KMS-11 (cell line): ENCODE results near the gene KRTAP19-1.

Experiments used
- H2AFZ ChIP-seq: fragments of 200-600 bp; sonication (generic); 2 replicates; pipeline ENCODE4 v1.6.1; 2016; ENCODE audit warnings: antibody characterized with exemption, mixed run types, low read depth
- H3K27ac ChIP-seq: fragments of 200-600 bp; sonication (generic); 2 replicates; pipeline ENCODE4 v1.6.1; 2016; ENCODE audit warnings: mild to moderate bottlenecking, mixed run types
- H3K27me3 ChIP-seq: fragments of 200-600 bp; sonication (generic); 2 replicates; pipeline ENCODE4 v1.6.1; 2017; ENCODE audit warnings: mild to moderate bottlenecking, low read depth, mixed run types, moderate library complexity; ENCODE audit not compliant: insufficient read depth
- H3K36me3 ChIP-seq: fragments of 200-600 bp; sonication (generic); 2 replicates; pipeline ENCODE4 v1.6.1; 2017; ENCODE audit warnings: mild to moderate bottlenecking, mixed run types; ENCODE audit not compliant: insufficient read depth
- H3K4me1 ChIP-seq: fragments of 200-600 bp; sonication (generic); 2 replicates; pipeline ENCODE4 v1.6.1; 2016; ENCODE audit warnings: mild to moderate bottlenecking, low read depth, mixed run types; ENCODE audit not compliant: poor library complexity, severe bottlenecking
- H3K4me2 ChIP-seq: fragments of 200-600 bp; sonication (generic); 2 replicates; pipeline ENCODE4 v1.7.0; 2016; ENCODE audit warnings: mild to moderate bottlenecking, mixed run types
- H3K4me3 ChIP-seq: fragments of 200-600 bp; sonication (generic); IDR thresholded peaks from 2 replicates; pipeline ENCODE4 v1.6.1; 2017; ENCODE audit warnings: low read depth, low read length, mixed read lengths; ENCODE audit not compliant: insufficient read depth
- H3K79me2 ChIP-seq: fragments of 200-600 bp; sonication (generic); 2 replicates; pipeline ENCODE4 v1.6.1; 2016; ENCODE audit warnings: low read depth, mixed run types; ENCODE audit not compliant: insufficient read depth
- H3K9ac ChIP-seq: fragments of 200-600 bp; sonication (generic); 2 replicates; pipeline ENCODE4 v1.6.1; 2016; ENCODE audit warnings: mild to moderate bottlenecking, mixed run types
- H4K20me1 ChIP-seq: fragments of 200-600 bp; sonication (generic); 2 replicates; pipeline ENCODE4 v1.6.1; 2016; ENCODE audit warnings: mild to moderate bottlenecking, mixed run types; ENCODE audit not compliant: insufficient read depth
- CTCF ChIP-seq: fragments of 200-600 bp; sonication (generic); conservative IDR thresholded peaks from 2 replicates; pipeline ENCODE4 v1.6.1; 2017; ENCODE audit warnings: low read depth, mild to moderate bottlenecking, antibody characterized with exemption, low read length, moderate library complexity, mixed read lengths

KRTAP19-1 gene

GRCh38 chr21:30444204-30444603 lies 36.0 kb downstream of the KRTAP19-1 start:
- Histone ChIP-seq H3K36me3 (no peaks in the 10 kb centered on the region), H3K4me1 (no peaks in the 10 kb centered on the region), H2AFZ (no peak overlapping the region), H3K9ac (no peak overlapping the region), H4K20me1 (no peaks in the 10 kb centered on the region), H3K27ac (no peak overlapping the region), H3K4me2 (no peak overlapping the region), H3K27me3 (no peaks in the 10 kb centered on the region), H3K4me3 (no peak overlapping the region), H3K79me2 (no peaks in the 10 kb centered on the region)
- no peak for TF ChIP-seq CTCF

- Histone ChIP-seq H3K79me2 (no peaks in the 10 kb centered on the region), H3K27me3 (no peaks in the 10 kb centered on the region), H4K20me1 (no peaks in the 10 kb centered on the region), H3K9ac (no peak overlapping the region), H3K4me3 (no peak overlapping the region), H2AFZ (no peak overlapping the region), H3K27ac (no peak overlapping the region), H3K4me2 (no peak overlapping the region), H3K4me1 (no peaks in the 10 kb centered on the region), H3K36me3 (no peaks in the 10 kb centered on the region)
- TF ChIP-seq CTCF: no peak
These were observed 36.9 kb downstream of the KRTAP19-1 start for GRCh38 chr21:30443226-30443625.

GRCh38 chr21:30439975-30440374 lies 40.2 kb downstream of the KRTAP19-1 start, which contains the start of gene KRTAP15-1:
KRTAP15-1 (plus strand) TSS chr21:30440275; CDS start chr21:30440328, 53 bp downstream.
- H3K27me3 ChIP-seq: no peaks in the 10 kb centered on the region
- no peaks in the 10 kb centered on the region for H4K20me1 ChIP-seq
- no peaks in the 10 kb centered on the region for H3K36me3 ChIP-seq
- no peak within 1 kb of the TSS for H3K27ac ChIP-seq
- no peak within 1 kb of the TSS for H2AFZ ChIP-seq
- H3K4me3 ChIP-seq: no peak within 1 kb of the TSS
- no peak within 1 kb of the TSS for H3K9ac ChIP-seq
- no peak within 1 kb of the TSS for H3K4me2 ChIP-seq
- no peaks in the 10 kb centered on the region for H3K4me1 ChIP-seq
- no peaks in the 10 kb centered on the region for H3K79me2 ChIP-seq
- no peak for TF ChIP-seq CTCF

GRCh38 chr21:30437010-30437565 lies 43.1 kb downstream of the KRTAP19-1 start:
- Histone ChIP-seq H3K4me1 (no peaks in the 10 kb centered on the region), H3K79me2 (no peaks in the 10 kb centered on the region), H3K27me3 (no peaks in the 10 kb centered on the region), H3K4me2 (no peak overlapping the region), H3K9ac (no peak overlapping the region), H3K27ac (no peak overlapping the region), H3K4me3 (no peak overlapping the region), H3K36me3 (no peaks in the 10 kb centered on the region), H4K20me1 (no peaks in the 10 kb centered on the region), H2AFZ (no peak overlapping the region)
- TF ChIP-seq CTCF: no peak
